ENCODE data around the gene LAMA2.

Gene LAMA2

GRCh38 chr6:129206821-129207220 lies 323.9 kb downstream of the LAMA2 start:
- no peak for TF ChIP-seq CTCF (IDR thresholded peaks at IDR 0.05; ENCODE audit: low read depth, low read length)
- TF ChIP-seq EZH2phosphoT487 (IDR thresholded peaks at IDR 0.05; ENCODE audit: low read depth) = no peak
- H3K4me2 ChIP-seq (ENCODE audit: low read length) = no peak overlapping the region
- no peaks in the 10 kb centered on the region for H3K79me2 ChIP-seq (ENCODE audit: low read length)
- H4K20me1 ChIP-seq (ENCODE audit: insufficient read depth, low read length) = no peaks in the 10 kb centered on the region
- H3K36me3 ChIP-seq (replicated peaks; ENCODE audit: low read depth, low read length) = no peaks in the 10 kb centered on the region
- no peaks in the 10 kb centered on the region for H3K27me3 ChIP-seq (ENCODE audit: low read depth, low read length)
- no peak overlapping the region for H3K4me3 ChIP-seq (ENCODE audit: low read length)
- H2AFZ ChIP-seq (ENCODE audit: low read depth, low read length) = no peak overlapping the region
- no peaks in the 10 kb centered on the region for H3K4me1 ChIP-seq (ENCODE audit: low read length)
- no peak overlapping the region for H3K27ac ChIP-seq (ENCODE audit: low read length)
- H3K9me3 ChIP-seq (ENCODE audit: insufficient read depth, low read length) = no peaks in the 10 kb centered on the region
- no peak overlapping the region for H3K9ac ChIP-seq (ENCODE audit: low read length)

GRCh38 chr6:129207832-129208231 lies 324.9 kb downstream of the LAMA2 start:
- Histone ChIP-seq H3K27me3 (ENCODE audit: low read depth, low read length) (no peaks in the 10 kb centered on the region), H4K20me1 (ENCODE audit: insufficient read depth, low read length) (no peaks in the 10 kb centered on the region), H3K9me3 (ENCODE audit: insufficient read depth, low read length) (no peaks in the 10 kb centered on the region), H3K27ac (ENCODE audit: low read length) (no peak overlapping the region), H2AFZ (ENCODE audit: low read depth, low read length) (no peak overlapping the region), H3K4me3 (ENCODE audit: low read length) (no peak overlapping the region), H3K4me1 (ENCODE audit: low read length) (no peaks in the 10 kb centered on the region), H3K4me2 (ENCODE audit: low read length) (no peak overlapping the region), H3K36me3 (replicated peaks; ENCODE audit: low read depth, low read length) (no peaks in the 10 kb centered on the region), H3K9ac (ENCODE audit: low read length) (no peak overlapping the region), H3K79me2 (ENCODE audit: low read length) (no peaks in the 10 kb centered on the region)
- TF ChIP-seq CTCF (IDR thresholded peaks at IDR 0.05; ENCODE audit: low read depth, low read length) (no peak), EZH2phosphoT487 (IDR thresholded peaks at IDR 0.05; ENCODE audit: low read depth) (no peak)

GRCh38 chr6:129208415-129209034 lies 325.6 kb downstream of the LAMA2 start:
- Histone ChIP-seq H3K4me2 (ENCODE audit: low read length) (no peak overlapping the region), H3K27me3 (ENCODE audit: low read depth, low read length) (no peaks in the 10 kb centered on the region), H2AFZ (ENCODE audit: low read depth, low read length) (no peak overlapping the region)

GRCh38 chr6:129209355-129209754 lies 326.4 kb downstream of the LAMA2 start:
- no peak overlapping the region for H3K4me3 ChIP-seq (ENCODE audit: low read length)
- no peaks in the 10 kb centered on the region for H3K4me1 ChIP-seq (ENCODE audit: low read length)
- H3K79me2 ChIP-seq (ENCODE audit: low read length) = no peaks in the 10 kb centered on the region

More at GRCh38 chr6:129208415-129209034, 325.6 kb downstream of the LAMA2 start:
- no peaks in the 10 kb centered on the region for H4K20me1 ChIP-seq (ENCODE audit: insufficient read depth, low read length)
- no peaks in the 10 kb centered on the region for H3K4me1 ChIP-seq (ENCODE audit: low read length)
- no peak overlapping the region for H3K4me3 ChIP-seq (ENCODE audit: low read length)
- no peak overlapping the region for H3K9ac ChIP-seq (ENCODE audit: low read length)
- TF ChIP-seq EZH2phosphoT487 (IDR thresholded peaks at IDR 0.05; ENCODE audit: low read depth) (no peak), CTCF (IDR thresholded peaks at IDR 0.05; ENCODE audit: low read depth, low read length) (no peak)
- no peaks in the 10 kb centered on the region for H3K79me2 ChIP-seq (ENCODE audit: low read length)
- H3K27ac ChIP-seq (ENCODE audit: low read length) = no peak overlapping the region
- H3K9me3 ChIP-seq (ENCODE audit: insufficient read depth, low read length) = no peaks in the 10 kb centered on the region
- no peaks in the 10 kb centered on the region for H3K36me3 ChIP-seq (replicated peaks; ENCODE audit: low read depth, low read length)

More at GRCh38 chr6:129209355-129209754, 326.4 kb downstream of the LAMA2 start:
- no peak overlapping the region for H3K9ac ChIP-seq (ENCODE audit: low read length)
- H2AFZ ChIP-seq (ENCODE audit: low read depth, low read length) = no peak overlapping the region
- no peak for TF ChIP-seq CTCF (IDR thresholded peaks at IDR 0.05; ENCODE audit: low read depth, low read length)
- no peak for TF ChIP-seq EZH2phosphoT487 (IDR thresholded peaks at IDR 0.05; ENCODE audit: low read depth)
- no peaks in the 10 kb centered on the region for H3K27me3 ChIP-seq (ENCODE audit: low read depth, low read length)
- H3K36me3 ChIP-seq (replicated peaks; ENCODE audit: low read depth, low read length) = no peaks in the 10 kb centered on the region
- H4K20me1 ChIP-seq (ENCODE audit: insufficient read depth, low read length) = no peaks in the 10 kb centered on the region
- H3K4me2 ChIP-seq (ENCODE audit: low read length) = no peak overlapping the region
- H3K27ac ChIP-seq (ENCODE audit: low read length) = no peak overlapping the region
- H3K9me3 ChIP-seq (ENCODE audit: insufficient read depth, low read length) = no peaks in the 10 kb centered on the region
